GM12878 (cell line): ENCODE measurements around the gene P4HA2. TPM values are rescaled to one million over a fixed set of nuclear protein-coding genes. Genes with fewer than 3 reads are reported as not detected.

Source experiments
- ATAC-seq: fragments of 200-7000 bp; cut with Tn5 transposase; 3 replicates; pipeline ENCODE4 v1.9.1; 2020; ENCODE audit warnings: mild to moderate bottlenecking, moderate library complexity
- BruUV-seq: library from RNA; stranded (reverse); fragments of 400-500 nt; replicated peaks from 2 replicates; lab custom pipeline; 2021; lab: Mats Ljungman, UMichigan
- CTCF ChIA-PET: fragments of 300-600 bp; sonication (Branson Sonifier 250); formaldehyde crosslinking; extraction: SDS; loops from one replicate; lab custom pipeline; 2021; ENCODE audit warnings: inconsistent platforms; lab: Yijun Ruan, JAX
- POLR2A ChIA-PET: fragments of 350-600 bp; formaldehyde crosslinking; extraction: SDS; loops from one replicate; lab custom pipeline; 2021; ENCODE audit warnings: inconsistent platforms; lab: Charles Lee
- RAD21 ChIA-PET: fragments of 300-600 bp; sonication (Branson Sonifier 250); formaldehyde crosslinking; loops from one replicate; lab custom pipeline; 2023; ENCODE audit warnings: antibody characterized with exemption; ENCODE audit not compliant: unreplicated experiment; lab: Charles Lee
- SMC1A ChIA-PET: fragments of 300-600 bp; sonication (Branson Sonifier 250); formaldehyde crosslinking; loops from one replicate; lab custom pipeline; 2023; ENCODE audit not compliant: unreplicated experiment, uncharacterized antibody; lab: Charles Lee
- DNase-seq: peaks from one replicate; pipeline ENCODE4 v3.0.0-alpha.2; 2011; ENCODE audit warnings: low read depth, low spot score
- FAIRE-seq: peaks from 3 replicates; lab custom pipeline; 2011; peaks lifted over from hg19 to GRCh38; lab: Jason Lieb, UNC
- H2AFZ ChIP-seq: 2 replicates; pipeline ENCODE4 v1.6.0; 2011; ENCODE audit warnings: low read depth, low read length, control low read depth; ENCODE audit not compliant: control insufficient read depth
- H3K27ac ChIP-seq: 2 replicates; pipeline ENCODE4 v1.5.1; 2011; ENCODE audit warnings: control low read depth; ENCODE audit not compliant: control insufficient read depth, insufficient read depth
- H3K27me3 ChIP-seq, 2 experiments: replicated peaks in 1 of 2; 2 replicates each; pipeline versions ENCODE4 v1.6.0 to v1.6.1; 2011; ENCODE audit warnings: low read length in 1 of 2; ENCODE audit not compliant: control insufficient read depth in 2 of 2, insufficient read depth in 2 of 2
- H3K36me3 ChIP-seq, 2 experiments: 2 replicates each; pipeline ENCODE4 v1.5.1; 2011; ENCODE audit warnings: low read length in 1 of 2; ENCODE audit not compliant: control insufficient read depth in 2 of 2, insufficient read depth in 2 of 2
- H3K4me1 ChIP-seq: 2 replicates; pipeline ENCODE4 v1.6.1; 2011; ENCODE audit warnings: mild to moderate bottlenecking, low read length, moderate library complexity, mixed read lengths; ENCODE audit not compliant: control insufficient read depth, insufficient read depth
- H3K4me2 ChIP-seq: 2 replicates; pipeline ENCODE4 v1.6.0; 2011; ENCODE audit warnings: control low read depth; ENCODE audit not compliant: control insufficient read depth, insufficient read depth
- H3K4me3 ChIP-seq: fragments of 200-600 bp; sonication (generic); 2 replicates; pipeline ENCODE4 v1.5.1; 2016
- H3K79me2 ChIP-seq: 2 replicates; pipeline ENCODE4 v1.6.0; 2011; ENCODE audit warnings: low read length; ENCODE audit not compliant: control insufficient read depth, insufficient read depth
- H3K9ac ChIP-seq: 2 replicates; pipeline ENCODE4 v1.8.0; 2011; ENCODE audit warnings: low read length, control low read depth, mixed read lengths; ENCODE audit not compliant: control insufficient read depth, insufficient read depth
- H3K9me3 ChIP-seq: replicated peaks from 3 replicates; pipeline ENCODE4 v1.5.1; 2011; ENCODE audit warnings: mild to moderate bottlenecking, low read length; ENCODE audit not compliant: control insufficient read depth, insufficient read depth
- H4K20me1 ChIP-seq: 2 replicates; pipeline ENCODE4 v1.6.0; 2011; ENCODE audit not compliant: control insufficient read depth, insufficient read depth
- BMI1 ChIP-seq: fragments of 450-650 bp; IDR thresholded peaks from 2 replicates; pipeline ENCODE4 v1.6.1; 2016; ENCODE audit warnings: mild to moderate bottlenecking, moderate library complexity, borderline replicate concordance
- CBFB ChIP-seq: IDR thresholded peaks from 2 replicates; pipeline ENCODE4 v1.6.1; 2016; ENCODE audit warnings: antibody characterized with exemption, low read depth
- DPF2 ChIP-seq: fragments of 450-650 bp; IDR thresholded peaks from 2 replicates; pipeline ENCODE4 v1.6.1; 2017; ENCODE audit warnings: mild to moderate bottlenecking
- EGR1 ChIP-seq, 2 experiments: IDR thresholded peaks; 1 replicate in 1 of 2; 2 replicates in 1 of 2; pipeline ENCODE4 v1.6.1; 2011 to 2012; ENCODE audit warnings: low read depth in 2 of 2, low read length in 2 of 2, borderline replicate concordance in 1 of 2, mild to moderate bottlenecking in 1 of 2, moderate library complexity in 1 of 2
- IKZF1 ChIP-seq: fragments of 450-650 bp; conservative IDR thresholded peaks from 2 replicates; pipeline ENCODE4 v1.6.1; 2017; ENCODE audit warnings: antibody characterized with exemption, mild to moderate bottlenecking
- MTA2 ChIP-seq: fragments of 450-650 bp; IDR thresholded peaks from 2 replicates; pipeline ENCODE4 v1.6.1; 2016; ENCODE audit warnings: low read depth, mild to moderate bottlenecking, moderate library complexity
- NR2F1 ChIP-seq: fragments of 450-650 bp; conservative IDR thresholded peaks from 2 replicates; pipeline ENCODE4 v1.6.1; 2017; ENCODE audit warnings: mild to moderate bottlenecking
- RUNX3 ChIP-seq: IDR thresholded peaks from 2 replicates; pipeline ENCODE4 v1.6.1; 2012; ENCODE audit warnings: low read length, inconsistent platforms
- ZNF687 ChIP-seq: fragments of 450-650 bp; IDR thresholded peaks from 2 replicates; pipeline ENCODE4 v1.6.1; 2017; ENCODE audit warnings: mild to moderate bottlenecking, moderate library complexity
- WGBS: methylation state at CpG from one replicate; pipeline ENCODE4 v1.1.6; 2016; ENCODE audit warnings: low lambda C conversion rate; ENCODE audit not compliant: insufficient replicate concordance, insufficient coverage; ENCODE audit errors: missing lambda C conversion rate; 5-methylcytosine and 5-hydroxymethylcytosine counted together
- in situ Hi-C: fragments of 300-500 bp; cut with MboI; formaldehyde crosslinking; loops from 9 replicates; pipeline ENCODE4 v1.14.3; 2018; ENCODE audit warnings: mixed read lengths
- intact Hi-C: fragments of 100-400 bp; cut with micrococcal nuclease; formaldehyde crosslinking; loops from one replicate; pipeline ENCODE4 v1.14.2; 2022; ENCODE audit not compliant: unreplicated experiment
- polyA plus RNA-seq, 11 experiments: library from polyadenylated mRNA; depleted of rRNA in 4 of 11; unstranded in 6 of 11; stranded (reverse) in 5 of 11; fragments of >200 nt; fragmentation: Nextera tagmentation in 4 of 11; fragmentation: Illumina TruSeq in 1 of 11; extraction: Ambion mirVana in 4 of 11; extraction: Trizol in 1 of 11; gene quantifications; 1 replicate in 1 of 11; 2 replicates in 10 of 11; pipeline versions ENCODE4 v1.2.1 to v1.2.3, GENCODE V29; 2011 to 2016; ENCODE audit warnings: inconsistent platforms in 2 of 11, missing spikeins in 2 of 11, low read depth in 1 of 11
- total RNA-seq, 4 experiments: library from RNA; depleted of rRNA in 3 of 4; stranded (reverse); fragments of >200 nt in 3 of 4; fragmentation: Illumina TruSeq in 1 of 4; extraction: Trizol in 1 of 4; gene quantifications; 2 replicates each; pipeline versions ENCODE4 v1.2.1 to v1.2.3, GENCODE V29; 2013 to 2021

The P4HA2 gene
- total and polyA plus RNA-seq, 10 of the 15 experiments (the other 5 are each of a cell fraction or from before 2014, with no cell fraction given), result 4.7 to 10.9 (median 7.5) TPM

GRCh38 chr5:132264546-132265335, 37.1 kb upstream of the P4HA2 start:
- Histone ChIP-seq H3K4me2 (no peak overlapping the region), H3K4me1 (peaks cover 32% of the 10 kb centered on the region), H2AFZ (no peak overlapping the region), H3K27me3 (no peaks in the 10 kb centered on the region), H3K36me3 (no peaks in the 10 kb centered on the region), H4K20me1 (no peaks in the 10 kb centered on the region), H3K4me3 (no peak overlapping the region), H3K9me3 (no peaks in the 10 kb centered on the region), H3K9ac (no peak overlapping the region), H3K27ac (no peak overlapping the region), H3K79me2 (no peaks in the 10 kb centered on the region)
- 29% methylated on average over 4 of the region's 4 CpGs for whole genome bisulfite sequencing
- RAD21 ChIA-PET, result interaction anchor here (1.0 to 3.0 kb wide), 5 partner anchors 11 to 104 kb away, joined by 3 to 9 read pairs (median 5); partner anchors contain the start of gene SLC22A4
- in situ Hi-C loops, result no loop called here
- POLR2A ChIA-PET, result interaction anchor here (0.6 kb wide), 1 partner anchor 154 kb away, joined by 4 read pairs; no protein-coding TSS in a partner anchor
- BruUV-seq, result no TSS peak
- no peak for ATAC-seq
- no peak for DNase-seq
- SMC1A ChIA-PET, result interaction anchor here (0.6 to 1.2 kb wide), 5 partner anchors 11 to 114 kb away, joined by 3 to 4 read pairs (median 3); no protein-coding TSS in a partner anchor
- intact Hi-C loops, result no loop called here
- TF ChIP-seq BMI1 (no peak), EGR1 (IDR thresholded peaks at IDR 0.05; ENCODE audit: borderline replicate concordance in 1 of 2, low read depth in 2 of 2, low read length in 2 of 2) (peak in 1 of 2 experiments; percentile 33; a peak in 1 of 3 replicates)
- CTCF ChIA-PET, result interaction anchor here (0.9 to 11.6 kb wide), 4 partner anchors 8 to 199 kb away, joined by 3 to 117 read pairs (median 10); no protein-coding TSS in a partner anchor
- FAIRE-seq, result no peak

GRCh38 chr5:132263548-132264261, 36.1 kb upstream of the P4HA2 start:
- no peak overlapping the region for H2AFZ ChIP-seq
- no peaks in the 10 kb centered on the region for H4K20me1 ChIP-seq
- no peaks in the 10 kb centered on the region for H3K79me2 ChIP-seq
- no peak overlapping the region for H3K27ac ChIP-seq
- TF ChIP-seq ZNF687 (peak; percentile 62; the same call in 1 of the 2 replicates), DPF2 (peak; percentile 47), NR2F1 (0 out of 2 replicates have a peak, but pooled peaks have one; percentile 18), MTA2 (no peak), IKZF1 (peak; percentile 56), CBFB (no peak), RUNX3 (0 out of 2 replicates have a peak, but pooled peaks have one; percentile 20)
- TF ChIP-seq, all 136 proteins: peak for 5
- peaks cover 21% of the 10 kb centered on the region for H3K4me1 ChIP-seq
- H3K4me3 ChIP-seq, result no peak overlapping the region
- no peak for DNase-seq
- no peak overlapping the region for H3K9ac ChIP-seq
- WGBS, result 28% methylated on average over 7 of the region's 7 CpGs
- intact Hi-C loops (no loop called here), in situ Hi-C loops (no loop called here)
- H3K36me3 ChIP-seq, result no peaks in the 10 kb centered on the region
- POLR2A ChIA-PET, result interaction anchor here (0.9 to 1.1 kb wide), 2 partner anchors 27 to 226 kb away, joined by 3 read pairs; no protein-coding TSS in a partner anchor
- no peaks in the 10 kb centered on the region for H3K9me3 ChIP-seq
- CTCF ChIA-PET, result interaction anchor here (0.9 to 11.6 kb wide), 6 partner anchors 9 to 84 kb away, joined by 3 to 117 read pairs (median 8); no protein-coding TSS in a partner anchor
- RAD21 ChIA-PET, result interaction anchor here (0.6 to 4.8 kb wide), 9 partner anchors 10 to 153 kb away, joined by 3 to 35 read pairs (median 5); partner anchors contain the start of gene SLC22A4
- no peaks in the 10 kb centered on the region for H3K27me3 ChIP-seq
- FAIRE-seq, result no peak
- no peak overlapping the region for H3K4me2 ChIP-seq
- SMC1A ChIA-PET, result interaction anchor here (0.7 to 1.3 kb wide), 3 partner anchors 25 to 109 kb away, joined by 3 to 4 read pairs (median 3); no protein-coding TSS in a partner anchor
- BruUV-seq, result no TSS peak
- ATAC-seq, result peak; percentile 5
